ENCODE measurements around the gene CPLX3.

Gene CPLX3

DNA sequence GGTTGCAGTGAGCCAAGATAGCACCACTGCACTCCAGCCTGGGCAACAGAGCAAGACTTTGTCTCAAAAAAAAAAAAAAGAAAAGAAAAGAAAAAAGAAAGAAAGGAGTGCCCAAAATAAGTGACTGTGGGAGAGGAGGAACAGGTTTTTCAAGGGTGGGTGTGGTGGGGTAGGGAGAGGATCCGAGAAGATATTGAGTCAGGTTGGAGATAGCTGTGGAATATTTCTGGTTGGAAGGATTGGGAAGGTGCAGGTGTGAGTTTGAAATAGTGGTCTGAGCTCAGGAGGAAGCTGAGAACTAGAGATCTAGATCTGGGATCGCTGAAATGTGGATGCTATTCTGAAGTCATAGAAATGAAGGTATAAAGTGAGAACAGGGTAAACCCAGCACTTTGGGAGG, 38.9 kb downstream of the CPLX3 start:
- Histone ChIP-seq H3K27ac (no peak overlapping the region), H4K20me1 (ENCODE audit: insufficient read depth) (no peaks in the 10 kb centered on the region), H3K4me1 (ENCODE audit: low read depth, poor library complexity, severe bottlenecking) (peaks cover 14% of the 10 kb centered on the region), H3K79me2 (ENCODE audit: insufficient read depth, low read depth) (peaks cover 34% of the 10 kb centered on the region; the same call in 1 of the 2 replicates), H3K4me3 (IDR thresholded peaks at IDR 0.05; ENCODE audit: insufficient read depth, low read depth, low read length) (no peak overlapping the region), H3K36me3 (ENCODE audit: insufficient read depth) (no peaks in the 10 kb centered on the region; the same call in 1 of the 2 replicates), H2AFZ (ENCODE audit: low read depth) (no peak overlapping the region), H3K9ac (no peak overlapping the region), H3K4me2 (no peak overlapping the region), H3K27me3 (ENCODE audit: insufficient read depth, low read depth) (no peaks in the 10 kb centered on the region)
- TF ChIP-seq, protein P1, sequence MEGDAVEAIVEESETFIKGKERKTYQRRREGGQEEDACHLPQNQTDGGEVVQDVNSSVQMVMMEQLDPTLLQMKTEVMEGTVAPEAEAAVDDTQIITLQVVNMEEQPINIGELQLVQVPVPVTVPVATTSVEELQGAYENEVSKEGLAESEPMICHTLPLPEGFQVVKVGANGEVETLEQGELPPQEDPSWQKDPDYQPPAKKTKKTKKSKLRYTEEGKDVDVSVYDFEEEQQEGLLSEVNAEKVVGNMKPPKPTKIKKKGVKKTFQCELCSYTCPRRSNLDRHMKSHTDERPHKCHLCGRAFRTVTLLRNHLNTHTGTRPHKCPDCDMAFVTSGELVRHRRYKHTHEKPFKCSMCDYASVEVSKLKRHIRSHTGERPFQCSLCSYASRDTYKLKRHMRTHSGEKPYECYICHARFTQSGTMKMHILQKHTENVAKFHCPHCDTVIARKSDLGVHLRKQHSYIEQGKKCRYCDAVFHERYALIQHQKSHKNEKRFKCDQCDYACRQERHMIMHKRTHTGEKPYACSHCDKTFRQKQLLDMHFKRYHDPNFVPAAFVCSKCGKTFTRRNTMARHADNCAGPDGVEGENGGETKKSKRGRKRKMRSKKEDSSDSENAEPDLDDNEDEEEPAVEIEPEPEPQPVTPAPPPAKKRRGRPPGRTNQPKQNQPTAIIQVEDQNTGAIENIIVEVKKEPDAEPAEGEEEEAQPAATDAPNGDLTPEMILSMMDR (conservative IDR thresholded peaks at IDR 0.05; ENCODE audit: low read depth, low read length) = no peak

DNA sequence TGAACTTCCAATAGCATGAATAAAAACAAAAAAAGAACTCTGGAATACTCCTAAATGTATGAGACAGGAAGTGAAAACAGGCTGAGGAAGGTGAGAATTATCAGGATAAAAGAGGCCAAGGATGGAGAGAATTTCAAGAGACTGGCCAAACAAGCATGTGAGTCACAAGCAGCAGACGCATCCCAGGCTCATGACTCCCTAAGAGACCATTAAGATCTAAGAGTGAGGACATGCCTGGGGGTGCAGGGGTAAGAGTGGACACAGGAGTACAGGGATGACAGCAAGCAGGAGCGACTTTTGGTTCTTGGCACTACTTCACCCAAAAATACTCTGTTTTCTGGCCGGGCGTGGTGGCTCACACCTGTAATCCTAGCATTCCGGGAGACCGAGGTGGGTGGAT, 39.7 kb downstream of the CPLX3 start:
- H2AFZ ChIP-seq (ENCODE audit: low read depth) = no peak overlapping the region
- peaks cover 21% of the 10 kb centered on the region for H3K4me1 ChIP-seq (ENCODE audit: low read depth, poor library complexity, severe bottlenecking)
- no peak overlapping the region for H3K27ac ChIP-seq
- no peak overlapping the region for H3K4me3 ChIP-seq (IDR thresholded peaks at IDR 0.05; ENCODE audit: insufficient read depth, low read depth, low read length)
- H3K4me2 ChIP-seq = no peak overlapping the region
- no peaks in the 10 kb centered on the region for H3K27me3 ChIP-seq (ENCODE audit: insufficient read depth, low read depth)
- H3K36me3 ChIP-seq (ENCODE audit: insufficient read depth) = no peaks in the 10 kb centered on the region; the same call in 1 of the 2 replicates
- no peak overlapping the region for H3K9ac ChIP-seq
- peaks cover 39% of the 10 kb centered on the region; the same call in 1 of the 2 replicates for H3K79me2 ChIP-seq (ENCODE audit: insufficient read depth, low read depth)
- TF ChIP-seq, protein P1 (conservative IDR thresholded peaks at IDR 0.05; ENCODE audit: low read depth, low read length) = no peak
- no peaks in the 10 kb centered on the region for H4K20me1 ChIP-seq (ENCODE audit: insufficient read depth)

DNA sequence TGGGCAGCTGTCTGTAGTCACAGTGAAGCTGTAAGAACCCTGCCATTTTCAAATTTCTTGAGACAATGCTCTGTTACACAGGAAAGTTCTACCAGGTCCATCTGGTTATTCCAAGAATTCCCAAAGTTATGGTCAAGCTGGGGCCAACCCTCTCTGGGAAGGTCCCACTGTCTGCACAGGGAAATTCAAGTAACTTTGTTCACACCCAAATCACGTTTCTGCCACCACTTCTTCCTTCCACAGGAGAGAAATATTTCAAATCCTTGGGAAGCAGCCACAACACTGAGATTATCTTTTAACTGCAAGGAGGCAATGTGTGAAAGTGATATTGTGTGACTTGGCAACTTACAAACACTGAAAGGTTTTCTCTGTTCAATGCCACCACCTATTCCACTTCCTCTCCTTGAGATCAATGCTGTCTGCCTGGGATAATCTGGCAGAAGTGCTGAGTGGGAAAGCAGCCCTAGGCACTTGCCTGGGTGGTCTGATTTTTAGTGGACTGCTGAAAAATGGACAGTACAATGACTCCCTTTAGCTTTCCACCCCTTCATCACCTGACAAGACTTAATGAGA, 41.1 kb downstream of the CPLX3 start:
- Histone ChIP-seq H3K79me2 (ENCODE audit: insufficient read depth, low read depth) (peaks cover 54% of the 10 kb centered on the region; the same call in 1 of the 2 replicates), H4K20me1 (ENCODE audit: insufficient read depth) (no peaks in the 10 kb centered on the region), H3K27ac (no peak overlapping the region), H3K36me3 (ENCODE audit: insufficient read depth) (no peaks in the 10 kb centered on the region; the same call in 1 of the 2 replicates), H3K4me2 (no peak overlapping the region), H3K4me1 (ENCODE audit: low read depth, poor library complexity, severe bottlenecking) (peaks cover 23% of the 10 kb centered on the region), H3K27me3 (ENCODE audit: insufficient read depth, low read depth) (no peaks in the 10 kb centered on the region), H2AFZ (ENCODE audit: low read depth) (no peak overlapping the region), H3K4me3 (IDR thresholded peaks at IDR 0.05; ENCODE audit: insufficient read depth, low read depth, low read length) (no peak overlapping the region), H3K9ac (no peak overlapping the region)
- TF ChIP-seq, protein P1 (conservative IDR thresholded peaks at IDR 0.05; ENCODE audit: low read depth, low read length) = no peak

DNA sequence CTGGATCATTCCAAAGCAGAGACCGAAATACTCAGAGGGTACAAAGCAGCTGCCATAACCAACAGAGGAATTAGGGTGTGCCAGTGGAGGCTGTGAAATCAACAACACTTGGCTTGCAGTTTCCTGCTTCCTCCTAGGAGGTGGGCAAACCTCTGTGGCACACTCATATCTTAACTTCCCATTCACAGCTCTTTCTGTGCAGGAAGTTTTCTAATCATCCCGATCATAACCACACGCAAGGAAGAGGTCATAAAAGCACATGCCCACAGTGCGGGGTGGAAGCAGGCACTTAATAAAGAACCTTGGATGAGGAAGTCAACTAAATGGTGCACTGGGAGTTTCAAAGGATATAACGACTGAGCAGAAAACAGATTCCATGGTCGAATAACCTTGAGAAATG, 41.6 kb downstream of the CPLX3 start:
- Histone ChIP-seq H3K4me2 (no peak overlapping the region), H3K4me1 (ENCODE audit: low read depth, poor library complexity, severe bottlenecking) (peaks cover 23% of the 10 kb centered on the region), H3K79me2 (ENCODE audit: insufficient read depth, low read depth) (peaks cover 57% of the 10 kb centered on the region; the same call in 1 of the 2 replicates), H4K20me1 (ENCODE audit: insufficient read depth) (no peaks in the 10 kb centered on the region), H3K27ac (no peak overlapping the region), H3K27me3 (ENCODE audit: insufficient read depth, low read depth) (no peaks in the 10 kb centered on the region), H3K9ac (no peak overlapping the region), H2AFZ (ENCODE audit: low read depth) (no peak overlapping the region), H3K36me3 (ENCODE audit: insufficient read depth) (no peaks in the 10 kb centered on the region; the same call in 1 of the 2 replicates), H3K4me3 (IDR thresholded peaks at IDR 0.05; ENCODE audit: insufficient read depth, low read depth, low read length) (no peak overlapping the region)
- TF ChIP-seq, protein P1 (conservative IDR thresholded peaks at IDR 0.05; ENCODE audit: low read depth, low read length) = no peak

All from KMS-11 (cell line).